Stimulated activated effector memory CD8-positive, alpha-beta T cell treated with anti-CD3 and anti-CD28 coated beads, Interleukin-12 subunit alpha, Interleukin-12 subunit beta, amount 100 ng/mL, for 72 hours (primary cell): ENCODE measurements around the gene TCL1A.
"Not testable (repeated sequence)": the region's sequence is repeated elsewhere in the genome, so short reads cannot be mapped to it uniquely, and the experiment has no call there.

Source experiments
- ATAC-seq: fragments of 150-1000 bp; cut with Tn5 transposase; 2 replicates; pipeline ENCODE4 v1.10.0; 2021
- DNase-seq, 2 donors: peaks; one replicate each; pipeline ENCODE4 v3.0.0; 2021 to 2022; ENCODE audit warnings: low spot score in 2 of 2
- H3K27ac Mint-ChIP-seq: one replicate; pipeline ENCODE4 v1.8.0; 2022; ENCODE audit warnings: mild to moderate bottlenecking, mixed read lengths
- H3K36me3 Mint-ChIP-seq: one replicate; pipeline ENCODE4 v1.8.0; 2022; ENCODE audit warnings: mild to moderate bottlenecking, mixed read lengths
- H3K4me1 Mint-ChIP-seq: one replicate; pipeline ENCODE4 v1.8.0; 2022; ENCODE audit warnings: mixed read lengths
- H3K4me3 Mint-ChIP-seq: one replicate; pipeline ENCODE4 v1.8.0; 2022; ENCODE audit warnings: mild to moderate bottlenecking, mixed read lengths
- H3K9me3 Mint-ChIP-seq: one replicate; pipeline ENCODE4 v1.8.0; 2022; ENCODE audit warnings: mixed read lengths

Gene TCL1A

GRCh38 chr14:95713596-95714371 lies at the start of gene TCL1A:
TCL1A (minus strand) TSS chr14:95714125; CDS start chr14:95714066, 59 bp downstream.
- H3K9me3 Mint-ChIP-seq: no peaks in the 10 kb centered on the region
- no peak within 1 kb of the TSS for H3K27ac Mint-ChIP-seq
- H3K4me1 Mint-ChIP-seq: no peaks in the 10 kb centered on the region
- no peak for ATAC-seq
- H3K4me3 Mint-ChIP-seq: no peak within 1 kb of the TSS
- H3K36me3 Mint-ChIP-seq: no peaks in the 10 kb centered on the region
- DNase-seq: no peak

DNA sequence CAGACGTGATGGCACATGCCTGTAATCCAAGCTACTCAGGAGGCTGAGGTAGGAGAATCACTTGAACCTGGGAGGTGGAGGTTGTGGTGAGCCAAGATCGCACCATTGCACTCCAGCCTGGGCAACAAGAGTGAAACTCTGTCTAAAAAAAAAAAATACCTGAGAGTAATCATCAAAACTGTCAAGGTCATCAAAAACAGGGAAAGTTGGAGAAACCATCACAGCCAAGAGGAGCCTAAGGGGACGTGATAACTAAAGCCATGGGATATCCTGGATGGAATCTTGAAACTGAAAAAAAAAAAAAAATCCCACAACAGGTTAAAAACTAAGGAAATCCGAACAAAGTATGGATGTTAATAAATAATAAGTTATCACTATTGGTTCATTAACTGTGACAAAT lies 49.1 kb upstream of the TCL1A start:
- H3K27ac Mint-ChIP-seq, H3K4me3 Mint-ChIP-seq, H3K4me1 Mint-ChIP-seq, H3K36me3 Mint-ChIP-seq, DNase-seq, ATAC-seq, H3K9me3 Mint-ChIP-seq: not testable (repeated sequence)

GRCh38 chr14:95761436-95761835 lies 47.5 kb upstream of the TCL1A start:
- ATAC-seq: no peak
- Mint-ChIP-seq H3K4me3 (no peak overlapping the region), H3K27ac (no peak overlapping the region), H3K9me3 (no peaks in the 10 kb centered on the region), H3K4me1 (no peaks in the 10 kb centered on the region), H3K36me3 (no peaks in the 10 kb centered on the region)
- no peak for DNase-seq

GRCh38 chr14:95760596-95760995 lies 46.7 kb upstream of the TCL1A start:
- no peaks in the 10 kb centered on the region for H3K36me3 Mint-ChIP-seq
- H3K27ac Mint-ChIP-seq: no peak overlapping the region
- no peak overlapping the region for H3K4me3 Mint-ChIP-seq
- DNase-seq (no peak), ATAC-seq (no peak)
- H3K9me3 Mint-ChIP-seq: no peaks in the 10 kb centered on the region
- no peaks in the 10 kb centered on the region for H3K4me1 Mint-ChIP-seq

DNA sequence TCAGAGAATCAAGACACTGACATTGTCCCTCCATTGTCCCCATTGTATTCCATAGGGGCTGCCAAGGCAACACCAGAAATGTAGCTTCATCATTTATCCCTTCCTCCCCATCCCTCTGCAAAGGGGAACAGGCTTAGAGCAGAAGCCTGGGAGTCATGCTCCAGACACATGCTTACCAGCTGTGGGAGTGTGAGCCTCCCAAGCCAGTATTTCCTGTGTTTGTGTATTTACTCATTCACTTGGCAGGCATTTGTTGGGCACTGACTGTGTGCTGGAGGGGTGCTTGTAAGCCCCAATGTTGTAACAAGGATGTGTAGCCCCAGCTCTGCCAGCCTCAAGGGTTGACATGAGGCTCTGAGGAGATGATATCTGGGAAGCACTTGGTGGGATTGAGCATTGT lies 46.0 kb upstream of the TCL1A start:
- H3K36me3 Mint-ChIP-seq: no peaks in the 10 kb centered on the region
- H3K27ac Mint-ChIP-seq: no peak overlapping the region
- H3K4me3 Mint-ChIP-seq: no peak overlapping the region
- H3K9me3 Mint-ChIP-seq: no peaks in the 10 kb centered on the region
- no peaks in the 10 kb centered on the region for H3K4me1 Mint-ChIP-seq
- ATAC-seq: no peak
- DNase-seq: no peak

- no peaks in the 10 kb centered on the region for H3K9me3 Mint-ChIP-seq
- H3K4me1 Mint-ChIP-seq: no peaks in the 10 kb centered on the region
- H3K36me3 Mint-ChIP-seq: no peaks in the 10 kb centered on the region
- no peak overlapping the region for H3K4me3 Mint-ChIP-seq
- DNase-seq (no peak), ATAC-seq (no peak)
- no peak overlapping the region for H3K27ac Mint-ChIP-seq
These were observed 44.4 kb upstream of the TCL1A start for GRCh38 chr14:95758331-95758730.

- Mint-ChIP-seq H3K9me3 (no peaks in the 10 kb centered on the region), H3K4me3 (no peak overlapping the region), H3K4me1 (no peaks in the 10 kb centered on the region), H3K27ac (no peak overlapping the region), H3K36me3 (no peaks in the 10 kb centered on the region)
- no peak for DNase-seq
- ATAC-seq: no peak
These were observed 42.8 kb upstream of the TCL1A start for GRCh38 chr14:95756751-95757150.

- no peak overlapping the region for H3K4me3 Mint-ChIP-seq
- ATAC-seq (no peak), DNase-seq (no peak)
- H3K36me3 Mint-ChIP-seq: no peaks in the 10 kb centered on the region
- H3K9me3 Mint-ChIP-seq: no peaks in the 10 kb centered on the region
- no peaks in the 10 kb centered on the region for H3K4me1 Mint-ChIP-seq
- H3K27ac Mint-ChIP-seq: no peak overlapping the region
These were observed 42.2 kb upstream of the TCL1A start for GRCh38 chr14:95756127-95756526.

GRCh38 chr14:95741781-95742180 lies 27.9 kb upstream of the TCL1A start:
- no peak for ATAC-seq
- Mint-ChIP-seq H3K9me3 (peaks cover 6% of the 10 kb centered on the region), H3K36me3 (no peaks in the 10 kb centered on the region), H3K4me3 (no peak overlapping the region), H3K4me1 (peaks cover 17% of the 10 kb centered on the region), H3K27ac (no peak overlapping the region)
- DNase-seq: no peak

DNA sequence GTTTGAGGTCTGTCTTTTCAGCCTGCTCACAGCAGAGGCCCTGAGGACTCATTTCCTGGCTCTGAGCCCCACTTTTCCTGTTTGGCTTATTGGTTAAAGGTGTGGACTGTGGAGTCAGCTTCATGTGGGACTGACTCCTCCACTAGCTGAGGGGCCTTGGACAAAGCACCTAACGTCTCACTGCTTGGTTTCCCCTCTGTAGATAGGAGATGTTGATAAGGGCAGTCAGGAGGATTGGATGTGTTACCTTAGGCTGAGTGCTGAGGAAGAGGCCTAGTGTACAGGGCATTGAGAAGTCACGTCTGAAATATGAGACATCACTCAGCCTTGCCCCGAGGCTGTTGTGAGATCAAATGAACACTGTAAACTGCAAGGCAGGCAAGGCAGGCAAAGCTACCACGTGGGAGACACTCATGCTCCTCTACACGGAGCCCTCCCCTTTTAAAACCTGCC lies 27.1 kb upstream of the TCL1A start:
- ATAC-seq (no peak), DNase-seq (no peak)
- Mint-ChIP-seq H3K4me1 (peaks cover 17% of the 10 kb centered on the region), H3K36me3 (no peaks in the 10 kb centered on the region), H3K9me3 (peaks cover 6% of the 10 kb centered on the region), H3K27ac (no peak overlapping the region), H3K4me3 (no peak overlapping the region)

DNA sequence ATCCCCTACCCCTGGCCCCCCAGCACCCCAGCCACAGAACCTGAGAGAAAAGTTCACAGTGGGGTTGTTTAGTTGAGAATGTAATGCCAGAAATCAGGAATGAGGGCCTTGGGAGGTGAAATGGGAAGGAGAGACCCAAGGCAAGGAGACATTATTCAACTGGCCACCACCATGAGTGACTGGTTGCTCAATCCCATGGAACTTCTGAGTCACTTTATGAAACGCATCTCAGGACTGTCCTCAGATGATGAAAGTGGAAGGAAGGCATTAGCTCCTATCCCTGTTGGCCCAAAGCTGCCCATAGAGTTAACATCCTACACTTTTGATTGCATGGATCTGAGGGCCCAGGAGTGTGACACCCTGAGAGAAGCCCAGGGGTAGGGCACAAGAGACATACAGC lies 25.4 kb upstream of the TCL1A start:
- ATAC-seq (no peak), DNase-seq (no peak)
- Mint-ChIP-seq H3K4me1 (peaks cover 17% of the 10 kb centered on the region), H3K9me3 (peaks cover 6% of the 10 kb centered on the region), H3K36me3 (no peaks in the 10 kb centered on the region), H3K4me3 (no peak overlapping the region), H3K27ac (peak overlapping the region; percentile 23)

DNA sequence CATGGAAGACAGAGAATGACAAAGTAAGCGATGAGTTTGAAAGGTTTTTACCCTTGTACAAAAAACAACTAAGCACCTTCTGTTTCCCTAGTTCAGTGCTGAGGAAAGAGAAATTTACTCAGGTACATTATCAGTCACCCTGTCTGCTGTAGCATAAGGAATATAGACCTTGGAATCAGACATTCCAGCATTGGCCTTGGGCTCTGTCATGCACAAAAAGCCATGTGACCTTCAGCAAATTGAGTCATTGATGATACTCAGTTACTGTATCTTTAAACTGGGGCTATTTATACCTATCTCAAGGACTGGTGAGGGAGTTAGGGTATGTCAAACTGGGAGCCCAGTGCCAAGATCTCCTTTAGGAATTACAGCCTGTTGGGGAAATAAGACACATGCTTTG lies 19.3 kb upstream of the TCL1A start:
- Mint-ChIP-seq H3K9me3 (no peaks in the 10 kb centered on the region), H3K27ac (no peak overlapping the region), H3K4me3 (no peak overlapping the region), H3K36me3 (no peaks in the 10 kb centered on the region), H3K4me1 (no peaks in the 10 kb centered on the region)
- DNase-seq: no peak
- no peak for ATAC-seq

DNA sequence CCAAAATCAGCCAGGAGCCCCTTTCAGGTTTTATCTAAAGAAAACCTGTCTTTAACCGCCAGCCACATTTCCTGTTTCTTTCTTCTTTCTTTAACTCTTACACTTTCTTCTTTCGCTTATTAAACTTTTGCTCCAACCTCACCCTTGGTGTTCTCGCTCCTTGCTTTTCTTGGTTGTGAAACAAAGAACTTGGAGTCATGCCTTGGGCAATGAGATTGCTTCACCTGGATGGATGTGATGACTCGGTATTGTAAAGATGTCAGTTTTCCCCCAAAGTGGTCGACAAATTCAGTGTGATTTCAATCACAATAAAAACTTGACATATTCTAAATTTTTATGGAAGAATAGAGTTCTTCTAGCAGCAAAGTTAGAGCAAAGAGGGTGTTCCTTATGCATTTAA lies 16.2 kb upstream of the TCL1A start:
- DNase-seq (no peak), ATAC-seq (no peak)
- H3K9me3 Mint-ChIP-seq: no peaks in the 10 kb centered on the region
- no peak overlapping the region for H3K4me3 Mint-ChIP-seq
- no peaks in the 10 kb centered on the region for H3K36me3 Mint-ChIP-seq
- no peak overlapping the region for H3K27ac Mint-ChIP-seq
- H3K4me1 Mint-ChIP-seq: no peaks in the 10 kb centered on the region

- H3K9me3 Mint-ChIP-seq, H3K27ac Mint-ChIP-seq, H3K4me3 Mint-ChIP-seq, DNase-seq, H3K36me3 Mint-ChIP-seq, ATAC-seq, H3K4me1 Mint-ChIP-seq: not testable (repeated sequence)
These were observed 15.6 kb upstream of the TCL1A start for GRCh38 chr14:95729402-95730028.

GRCh38 chr14:95727056-95727700 lies 13.3 kb upstream of the TCL1A start:
- Mint-ChIP-seq H3K4me3 (no peak overlapping the region), H3K36me3 (no peaks in the 10 kb centered on the region), H3K4me1 (no peaks in the 10 kb centered on the region), H3K27ac (no peak overlapping the region), H3K9me3 (peaks cover 8% of the 10 kb centered on the region)
- DNase-seq (no peak), ATAC-seq (no peak)
